H9 (cell line): ENCODE results near the gene SPRED2. TPM values are rescaled to one million over a fixed set of nuclear protein-coding genes. Genes with fewer than 3 reads are reported as not detected.

Source experiments
- DNase-seq: peaks from one replicate; pipeline ENCODE4 v3.0.0-alpha.2; 2017
- H2AFZ ChIP-seq: one replicate; pipeline ENCODE4 v1.6.1; 2013; ENCODE audit warnings: mild to moderate bottlenecking, low read length, control low read depth, moderate library complexity
- H2AK5ac ChIP-seq: 2 replicates; pipeline ENCODE4 v1.6.1; 2013; ENCODE audit warnings: low read length, control low read depth, mixed read lengths; ENCODE audit not compliant: insufficient read length
- H2BK120ac ChIP-seq: one replicate; pipeline ENCODE4 v1.6.1; 2013; ENCODE audit warnings: low read depth, mild to moderate bottlenecking, low read length, control low read depth, inconsistent platforms; ENCODE audit not compliant: poor library complexity, severe bottlenecking
- H2BK12ac ChIP-seq: 2 replicates; pipeline ENCODE4 v1.6.1; 2013; ENCODE audit warnings: low read length, control low read depth, mixed read lengths, low read depth; ENCODE audit not compliant: insufficient read length
- H2BK15ac ChIP-seq: 2 replicates; pipeline ENCODE4 v1.6.1; 2013; ENCODE audit warnings: low read depth, low read length, control low read depth
- H2BK20ac ChIP-seq: one replicate; pipeline ENCODE4 v1.6.1; 2013; ENCODE audit warnings: low read depth, mild to moderate bottlenecking, low read length, control low read depth, inconsistent platforms; ENCODE audit not compliant: poor library complexity, severe bottlenecking
- H2BK5ac ChIP-seq: 2 replicates; pipeline ENCODE4 v1.6.1; 2013; ENCODE audit warnings: low read length, control low read depth, mixed read lengths; ENCODE audit not compliant: insufficient read length
- H3K14ac ChIP-seq: 2 replicates; pipeline ENCODE4 v1.6.1; 2013; ENCODE audit warnings: low read length, control low read depth; ENCODE audit not compliant: insufficient read depth
- H3K18ac ChIP-seq: 2 replicates; pipeline ENCODE4 v1.6.1; 2013; ENCODE audit warnings: low read depth, mild to moderate bottlenecking, mixed read lengths, low read length, control low read depth; ENCODE audit not compliant: insufficient read length
- H3K23ac ChIP-seq: 2 replicates; pipeline ENCODE4 v1.6.1; 2013; ENCODE audit warnings: low read length, control low read depth, mixed read lengths, low read depth; ENCODE audit not compliant: insufficient read length
- H3K23me2 ChIP-seq: 2 replicates; pipeline ENCODE4 v1.6.1; 2013; ENCODE audit warnings: low read depth, mild to moderate bottlenecking, mixed read lengths, low read length, control low read depth; ENCODE audit not compliant: insufficient read length, poor library complexity, severe bottlenecking
- H3K27ac ChIP-seq: 2 replicates; pipeline ENCODE4 v1.5.1; 2013; ENCODE audit warnings: low read length, control low read depth, mixed read lengths, low read depth; ENCODE audit not compliant: insufficient read length
- H3K27me3 ChIP-seq: 2 replicates; pipeline ENCODE4 v1.6.1; 2013; ENCODE audit warnings: low read length, control low read depth, inconsistent platforms; ENCODE audit not compliant: insufficient read depth
- H3K4ac ChIP-seq: 2 replicates; pipeline ENCODE4 v1.6.1; 2013; ENCODE audit warnings: low read depth, mild to moderate bottlenecking, control low read depth, inconsistent platforms, low read length, moderate library complexity
- H3K4me1 ChIP-seq: 2 replicates; pipeline ENCODE4 v1.6.1; 2013; ENCODE audit warnings: low read length, control low read depth, inconsistent platforms; ENCODE audit not compliant: insufficient read depth
- H3K4me2 ChIP-seq: 2 replicates; pipeline ENCODE4 v1.6.1; 2013; ENCODE audit warnings: low read length, control low read depth, mixed read lengths; ENCODE audit not compliant: insufficient read length, insufficient read depth
- H3K56ac ChIP-seq: 2 replicates; pipeline ENCODE4 v1.6.1; 2013; ENCODE audit warnings: low read depth, mild to moderate bottlenecking, mixed read lengths, low read length, control low read depth; ENCODE audit not compliant: insufficient read length
- H3K79me1 ChIP-seq: 2 replicates; pipeline ENCODE4 v1.6.1; 2013; ENCODE audit warnings: low read depth, mild to moderate bottlenecking, moderate library complexity, low read length, control low read depth, inconsistent platforms; ENCODE audit not compliant: insufficient read depth, poor library complexity, severe bottlenecking
- H3K79me2 ChIP-seq: 2 replicates; pipeline ENCODE4 v1.6.1; 2013; ENCODE audit warnings: low read length, control low read depth, inconsistent platforms; ENCODE audit not compliant: insufficient read depth
- H3K9ac ChIP-seq: 2 replicates; pipeline ENCODE4 v1.6.1; 2013; ENCODE audit warnings: low read length, control low read depth, mixed read lengths; ENCODE audit not compliant: insufficient read length; ENCODE audit errors: extremely low read depth
- H3K9me3 ChIP-seq: one replicate; pipeline ENCODE4 v1.6.1; 2013; ENCODE audit warnings: low read depth, low read length, inconsistent platforms; ENCODE audit not compliant: control insufficient read depth
- H3T11ph ChIP-seq: one replicate; pipeline ENCODE4 v1.6.1; 2013; ENCODE audit warnings: mild to moderate bottlenecking, low read length, control low read depth, inconsistent platforms
- H4K20me1 ChIP-seq: one replicate; pipeline ENCODE4 v1.6.1; 2013; ENCODE audit not compliant: control insufficient read depth, insufficient read length, insufficient read depth
- H4K5ac ChIP-seq: 2 replicates; pipeline ENCODE4 v1.6.1; 2013; ENCODE audit warnings: low read depth, mild to moderate bottlenecking, mixed read lengths, low read length, control low read depth; ENCODE audit not compliant: insufficient read length
- H4K8ac ChIP-seq: replicated peaks from 2 replicates; pipeline ENCODE4 v1.6.1; 2013; ENCODE audit warnings: low read length, control low read depth, mixed read lengths, low read depth; ENCODE audit not compliant: insufficient read length
- H4K91ac ChIP-seq: 2 replicates; pipeline ENCODE4 v1.6.1; 2013; ENCODE audit warnings: low read depth, mild to moderate bottlenecking, moderate library complexity, mixed read lengths, low read length, control low read depth; ENCODE audit not compliant: insufficient read length
- H3K27ac Mint-ChIP-seq, 3 experiments: 2 replicates in 2 of 3; 3 replicates in 1 of 3; pipeline ENCODE4 v1.8.0; 2020 to 2021; ENCODE audit warnings: mixed read lengths in 3 of 3, mild to moderate bottlenecking in 1 of 3, moderate library complexity in 1 of 3
- H3K27me3 Mint-ChIP-seq: 2 replicates; pipeline ENCODE4 v1.8.0; 2021; ENCODE audit warnings: low read depth, mild to moderate bottlenecking, moderate library complexity, mixed read lengths
- H3K36me3 Mint-ChIP-seq, 3 experiments: 2 replicates in 2 of 3; 3 replicates in 1 of 3; pipeline ENCODE4 v1.8.0; 2020 to 2021; ENCODE audit warnings: low read depth in 3 of 3, mixed read lengths in 3 of 3; ENCODE audit not compliant: insufficient read depth in 1 of 3
- H3K4me1 Mint-ChIP-seq, 2 experiments: 2 replicates each; pipeline ENCODE4 v1.8.0; 2020; ENCODE audit warnings: mixed read lengths in 2 of 2
- H3K4me3 Mint-ChIP-seq, 2 experiments: 2 replicates in 1 of 2; 3 replicates in 1 of 2; pipeline ENCODE4 v1.8.0; 2020 to 2021; ENCODE audit warnings: mild to moderate bottlenecking in 2 of 2, mixed read lengths in 2 of 2, moderate library complexity in 1 of 2
- H3K9me3 Mint-ChIP-seq, 2 experiments: 2 replicates in 1 of 2; 3 replicates in 1 of 2; pipeline ENCODE4 v1.8.0; 2020; ENCODE audit warnings: mild to moderate bottlenecking in 2 of 2, mixed read lengths in 2 of 2, moderate library complexity in 1 of 2
- CTCF ChIP-seq: fragments of 200-600 bp; sonication (generic); conservative IDR thresholded peaks from 3 replicates; pipeline ENCODE4 v1.8.0; 2021; ENCODE audit warnings: antibody characterized with exemption, mild to moderate bottlenecking
- WGBS: extraction: QIAGEN DNeasy Blood & Tissue Kit; methylation state at CpG from one replicate; pipeline ENCODE4 v1.1.7; 2013; ENCODE audit warnings: missing lambda C conversion rate, low lambda C conversion rate, mixed read lengths; ENCODE audit not compliant: insufficient read length; ENCODE audit errors: extremely low coverage; 5-methylcytosine and 5-hydroxymethylcytosine counted together
- total RNA-seq: library from RNA; stranded (reverse); gene quantifications from 2 replicates; pipeline ENCODE4 v1.2.1, GENCODE V29; 2021

The SPRED2 gene
- total RNA-seq, 1 experiment from 2014 or later = 23.5 TPM

DNA sequence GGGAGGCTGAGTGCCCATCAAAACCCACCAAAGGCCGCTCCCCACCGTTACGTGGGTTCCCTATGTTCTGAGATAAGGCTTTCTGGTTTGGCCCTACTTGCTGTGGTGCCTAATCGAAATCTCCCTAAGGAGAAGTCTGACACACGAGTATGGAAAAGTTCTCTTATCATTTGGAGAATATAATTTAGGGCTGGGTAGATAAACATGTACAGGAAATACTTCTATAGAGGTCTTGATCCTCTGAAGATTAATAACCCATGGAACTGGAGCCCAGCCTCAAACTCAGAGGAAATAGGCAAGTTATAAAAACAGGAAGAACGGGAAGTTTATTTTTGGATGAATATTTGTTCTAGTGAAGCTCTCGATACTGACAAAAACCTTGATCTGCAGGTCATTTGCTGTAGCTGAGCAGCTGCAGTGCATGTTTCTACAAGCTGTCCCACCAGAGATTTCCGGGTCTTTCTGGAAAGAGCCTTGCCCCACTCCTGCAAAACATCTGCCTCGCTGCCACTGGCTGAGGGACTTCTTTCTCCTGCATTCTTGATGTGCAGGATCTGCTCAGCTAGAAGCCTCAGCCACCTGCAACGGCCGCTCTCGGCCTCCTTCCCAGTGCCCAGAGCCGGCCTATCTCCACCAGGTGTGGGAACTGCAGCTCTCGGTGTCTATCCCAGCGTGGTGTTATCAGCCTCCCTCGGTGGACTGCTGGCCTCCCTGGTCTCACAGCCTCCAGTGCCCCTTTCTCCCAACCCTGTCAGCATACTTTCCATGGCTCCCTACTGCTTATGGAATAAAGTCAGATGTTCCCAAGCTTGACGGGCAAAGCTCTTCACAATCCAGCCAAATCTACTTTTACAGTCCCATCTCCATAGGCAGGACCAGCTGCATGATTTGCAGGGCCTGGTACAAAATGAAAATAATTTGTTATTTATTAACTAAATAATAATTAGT is 48.6 kb downstream of the SPRED2 start:
- no peak overlapping the region for H2AK5ac ChIP-seq
- H3K27me3 ChIP-seq = no peaks in the 10 kb centered on the region
- no peak overlapping the region; the same call in 1 of the 2 replicates for H3K14ac ChIP-seq
- no peak overlapping the region for H2BK120ac ChIP-seq
- Mint-ChIP-seq H3K36me3 (peaks cover 0 to 3% (median 0%) of the 10 kb centered on the region in 3 experiments; a peak in 1 of 7 replicates), H3K4me3 (no peak overlapping the region; a peak in 1 of 5 replicates), H3K9me3 (no peaks in the 10 kb centered on the region), H3K4me1 (peaks cover 12 to 15% of the 10 kb centered on the region in 2 experiments), H3K27me3 (no peaks in the 10 kb centered on the region), H3K27ac (no peak overlapping the region)
- no peak overlapping the region for H2BK20ac ChIP-seq
- no peaks in the 10 kb centered on the region for H4K20me1 ChIP-seq
- no CpG with 5 or more reads among the region's 17 CpGs for WGBS
- no peak overlapping the region for H4K8ac ChIP-seq
- no peaks in the 10 kb centered on the region for H3K23me2 ChIP-seq
- no peak overlapping the region for H4K91ac ChIP-seq
- H2BK15ac ChIP-seq = no peak overlapping the region
- H3K9ac ChIP-seq = no peak overlapping the region
- no peak overlapping the region for H2BK5ac ChIP-seq
- DNase-seq = no peak
- H4K5ac ChIP-seq = no peak overlapping the region
- H2AFZ ChIP-seq = no peak overlapping the region
- no peaks in the 10 kb centered on the region; the same call in 1 of the 2 replicates for H3K4me1 ChIP-seq
- no peak overlapping the region for H3K23ac ChIP-seq
- H3K56ac ChIP-seq = no peak overlapping the region
- no peak overlapping the region for H3K4ac ChIP-seq
- H3K79me1 ChIP-seq = no peaks in the 10 kb centered on the region
- H3K4me2 ChIP-seq = no peak overlapping the region
- H3K79me2 ChIP-seq = no peaks in the 10 kb centered on the region
- H2BK12ac ChIP-seq = no peak overlapping the region
- no peak for TF ChIP-seq CTCF
- H3T11ph ChIP-seq = no peak overlapping the region
- no peak overlapping the region for H3K27ac ChIP-seq
- no peaks in the 10 kb centered on the region for H3K9me3 ChIP-seq
- H3K18ac ChIP-seq = no peak overlapping the region
